Measurements from ENCODE around the gene ANAPC4. TPM values are rescaled to one million over a fixed set of nuclear protein-coding genes. Genes with fewer than 3 reads are reported as not detected.

The ANAPC4 gene
- polyA plus RNA-seq, 1 donor, result 37.7 TPM

- Histone ChIP-seq H3K36me3 (ENCODE audit: control insufficient read depth, insufficient read depth, low read length) (no peaks in the 10 kb centered on the region), H3K9me3 (ENCODE audit: control insufficient read depth, low read depth, low read length) (no peaks in the 10 kb centered on the region), H3K4me3 (ENCODE audit: low read length) (no peak overlapping the region), H3K4me1 (ENCODE audit: control insufficient read depth, insufficient read depth, low read length) (no peaks in the 10 kb centered on the region), H3K27me3 (ENCODE audit: control insufficient read depth, insufficient read depth, low read length) (no peaks in the 10 kb centered on the region), H3K27ac (ENCODE audit: low read length) (no peak overlapping the region)
- no CpG with 5 or more reads among the region's 5 CpGs for WGBS (ENCODE audit: insufficient coverage, low lambda C conversion rate)
- DNase-seq, result no peak
Measured at GRCh38 chr4:25430630-25431029, 53.6 kb downstream of the ANAPC4 start.

DNA sequence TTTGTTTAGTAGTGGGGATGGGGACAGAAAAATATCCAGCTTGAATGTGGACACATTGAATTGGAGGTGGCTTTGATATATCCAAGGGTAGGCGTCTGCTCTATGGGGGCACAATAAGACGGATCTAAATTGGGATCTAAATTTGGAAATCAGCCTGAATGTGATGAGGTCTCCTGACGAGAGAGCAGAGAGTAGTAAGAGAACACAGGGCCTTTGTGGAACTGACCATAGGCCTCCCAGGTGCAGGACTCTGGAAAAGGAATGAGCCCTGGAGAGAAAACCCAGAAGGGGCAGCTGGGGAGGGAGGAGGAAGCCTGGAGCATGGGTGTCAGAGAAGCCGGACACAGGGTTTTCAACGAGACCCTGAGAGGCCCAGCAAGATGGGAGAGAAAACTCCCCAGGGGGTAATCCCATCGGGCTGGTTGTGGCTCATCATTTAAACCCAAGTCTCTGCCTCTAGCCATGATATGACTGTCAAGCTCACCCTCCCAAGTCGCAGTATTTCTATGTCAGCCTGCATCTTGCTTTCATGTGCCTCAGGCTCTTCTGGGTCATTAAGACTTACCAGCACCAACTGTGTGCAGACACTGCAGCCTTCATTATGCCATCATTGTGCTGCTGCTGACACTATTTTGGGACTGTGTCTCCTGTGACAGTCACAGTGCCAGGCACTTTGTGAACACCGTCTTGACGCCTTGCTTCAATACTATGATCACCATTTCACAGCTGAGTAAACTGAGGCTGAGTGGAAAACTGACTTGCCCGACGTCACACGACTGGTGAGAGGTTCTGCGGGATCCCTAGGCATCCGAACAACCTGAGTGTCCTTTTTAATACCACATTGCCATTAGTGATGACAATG, 57.1 kb downstream of the ANAPC4 start:
- H3K4me1 ChIP-seq (ENCODE audit: control insufficient read depth, insufficient read depth, low read length), result no peaks in the 10 kb centered on the region
- DNase-seq, result no peak
- no peaks in the 10 kb centered on the region for H3K27me3 ChIP-seq (ENCODE audit: control insufficient read depth, insufficient read depth, low read length)
- no peaks in the 10 kb centered on the region for H3K9me3 ChIP-seq (ENCODE audit: control insufficient read depth, low read depth, low read length)
- no peak overlapping the region for H3K4me3 ChIP-seq (ENCODE audit: low read length)
- no peaks in the 10 kb centered on the region for H3K36me3 ChIP-seq (ENCODE audit: control insufficient read depth, insufficient read depth, low read length)
- no peak overlapping the region for H3K27ac ChIP-seq (ENCODE audit: low read length)
- WGBS (ENCODE audit: insufficient coverage, low lambda C conversion rate), result no CpG with 5 or more reads among the region's 14 CpGs

DNA sequence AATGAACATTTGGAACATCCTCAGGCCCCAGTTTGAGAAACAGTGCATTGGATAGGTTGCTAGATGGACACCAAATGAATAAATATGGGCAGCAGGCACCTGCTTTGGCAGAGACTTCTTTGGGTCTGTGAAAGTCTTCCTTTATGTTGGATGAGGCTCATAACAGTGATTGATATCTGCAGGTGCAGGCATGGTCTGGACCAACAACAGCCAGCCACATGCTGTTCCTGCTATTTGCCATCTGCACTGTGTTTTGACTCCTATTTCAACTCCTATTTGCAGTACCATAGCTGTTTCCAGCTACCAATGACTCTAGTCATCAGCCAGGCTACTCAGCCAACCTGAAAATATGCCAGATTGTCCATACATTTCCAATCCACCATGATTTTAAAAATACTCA, 60.9 kb downstream of the ANAPC4 start:
- H3K27ac ChIP-seq (ENCODE audit: low read length), result no peak overlapping the region
- H3K27me3 ChIP-seq (ENCODE audit: control insufficient read depth, insufficient read depth, low read length), result no peaks in the 10 kb centered on the region
- H3K36me3 ChIP-seq (ENCODE audit: control insufficient read depth, insufficient read depth, low read length), result no peaks in the 10 kb centered on the region
- no peaks in the 10 kb centered on the region for H3K9me3 ChIP-seq (ENCODE audit: control insufficient read depth, low read depth, low read length)
- H3K4me3 ChIP-seq (ENCODE audit: low read length), result no peak overlapping the region
- no peaks in the 10 kb centered on the region for H3K4me1 ChIP-seq (ENCODE audit: control insufficient read depth, insufficient read depth, low read length)
- no peak for DNase-seq

GRCh38 chr4:25439918-25440477, 62.9 kb downstream of the ANAPC4 start:
- WGBS (ENCODE audit: insufficient coverage, low lambda C conversion rate), result 60% methylated on average over 1 of the region's 2 CpGs
- H3K27ac ChIP-seq (ENCODE audit: low read length), result no peak overlapping the region

DNA sequence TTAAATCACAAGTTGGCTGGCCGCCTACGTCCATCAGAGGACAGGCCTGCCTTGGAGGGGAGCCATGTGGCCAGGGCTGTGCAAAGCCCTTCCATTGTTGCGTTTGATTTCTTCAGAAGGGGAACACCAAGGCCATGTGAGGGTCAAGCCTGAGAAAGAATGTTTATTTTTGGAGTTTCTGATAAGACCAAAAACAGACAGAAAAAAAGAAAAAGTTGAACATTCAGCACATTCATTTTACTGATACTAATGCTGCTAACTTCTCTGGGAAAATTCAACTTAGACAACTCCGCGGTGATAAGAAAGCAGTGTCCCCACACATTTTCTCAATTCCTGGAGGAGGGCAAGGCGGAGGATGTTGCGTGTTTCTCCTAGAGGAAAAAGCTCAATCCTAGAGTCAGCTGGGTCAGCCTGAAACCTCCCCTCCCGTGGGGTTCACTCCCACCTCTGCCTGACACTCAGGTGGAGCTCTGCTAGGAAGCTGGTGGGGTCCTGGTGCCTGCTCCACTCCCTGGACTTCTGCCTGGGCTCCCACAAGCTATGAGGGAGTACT, 63.5 kb downstream of the ANAPC4 start:
- DNase-seq, result no peak
- no peaks in the 10 kb centered on the region for H3K9me3 ChIP-seq (ENCODE audit: control insufficient read depth, low read depth, low read length)
- WGBS (ENCODE audit: insufficient coverage, low lambda C conversion rate), result no CpG with 5 or more reads among the region's 8 CpGs
- no peaks in the 10 kb centered on the region for H3K36me3 ChIP-seq (ENCODE audit: control insufficient read depth, insufficient read depth, low read length)
- no peak overlapping the region for H3K27ac ChIP-seq (ENCODE audit: low read length)
- no peak overlapping the region for H3K4me3 ChIP-seq (ENCODE audit: low read length)
- no peaks in the 10 kb centered on the region for H3K27me3 ChIP-seq (ENCODE audit: control insufficient read depth, insufficient read depth, low read length)
- H3K4me1 ChIP-seq (ENCODE audit: control insufficient read depth, insufficient read depth, low read length), result no peaks in the 10 kb centered on the region

More at GRCh38 chr4:25439918-25440477, 62.9 kb downstream of the ANAPC4 start:
- H3K4me1 ChIP-seq (ENCODE audit: control insufficient read depth, insufficient read depth, low read length), result no peaks in the 10 kb centered on the region
- peak; percentile 49 to 51 for DNase-seq
- H3K4me3 ChIP-seq (ENCODE audit: low read length), result no peak overlapping the region
- H3K36me3 ChIP-seq (ENCODE audit: control insufficient read depth, insufficient read depth, low read length), result no peaks in the 10 kb centered on the region
- no peaks in the 10 kb centered on the region for H3K9me3 ChIP-seq (ENCODE audit: control insufficient read depth, low read depth, low read length)
- H3K27me3 ChIP-seq (ENCODE audit: control insufficient read depth, insufficient read depth, low read length), result no peaks in the 10 kb centered on the region

- WGBS (ENCODE audit: insufficient coverage, low lambda C conversion rate), result no CpG with 5 or more reads among the region's 6 CpGs
Measured at GRCh38 chr4:25441519-25442117, 64.6 kb downstream of the ANAPC4 start.

DNA sequence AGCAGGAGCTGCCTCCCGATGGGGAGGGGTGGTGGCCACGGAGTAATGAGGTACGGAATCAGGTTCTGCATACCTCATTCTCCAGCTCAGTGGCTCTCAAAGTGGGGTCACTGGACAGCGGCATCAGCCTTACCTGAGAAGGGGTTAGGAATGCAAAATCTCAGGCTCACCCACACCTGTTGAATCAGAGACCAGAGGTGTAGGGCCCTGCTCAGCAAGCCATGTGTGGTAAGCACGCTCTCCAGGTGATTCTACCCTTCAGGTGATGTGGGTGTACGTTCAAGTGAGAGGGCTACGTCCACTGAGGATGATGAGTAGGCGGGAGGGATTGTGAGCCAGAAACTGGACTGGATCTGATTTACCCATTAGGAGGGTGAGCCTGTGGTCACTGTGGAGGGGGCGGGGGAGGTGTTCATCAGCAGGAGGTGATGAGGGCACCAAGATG, 65.8 kb downstream of the ANAPC4 start:
- Histone ChIP-seq H3K4me1 (ENCODE audit: control insufficient read depth, insufficient read depth, low read length) (no peaks in the 10 kb centered on the region), H3K9me3 (ENCODE audit: control insufficient read depth, low read depth, low read length) (no peaks in the 10 kb centered on the region), H3K27ac (ENCODE audit: low read length) (no peak overlapping the region), H3K36me3 (ENCODE audit: control insufficient read depth, insufficient read depth, low read length) (no peaks in the 10 kb centered on the region), H3K27me3 (ENCODE audit: control insufficient read depth, insufficient read depth, low read length) (no peaks in the 10 kb centered on the region), H3K4me3 (ENCODE audit: low read length) (no peak overlapping the region)
- no peak for DNase-seq
- WGBS (ENCODE audit: insufficient coverage, low lambda C conversion rate), result no CpG with 5 or more reads among the region's 9 CpGs

More at GRCh38 chr4:25441519-25442117, 64.6 kb downstream of the ANAPC4 start:
- Histone ChIP-seq H3K9me3 (ENCODE audit: control insufficient read depth, low read depth, low read length) (no peaks in the 10 kb centered on the region), H3K4me1 (ENCODE audit: control insufficient read depth, insufficient read depth, low read length) (no peaks in the 10 kb centered on the region), H3K4me3 (ENCODE audit: low read length) (no peak overlapping the region), H3K27me3 (ENCODE audit: control insufficient read depth, insufficient read depth, low read length) (no peaks in the 10 kb centered on the region), H3K27ac (ENCODE audit: low read length) (no peak overlapping the region), H3K36me3 (ENCODE audit: control insufficient read depth, insufficient read depth, low read length) (no peaks in the 10 kb centered on the region)
- peak; percentile 38 to 53 for DNase-seq

DNA sequence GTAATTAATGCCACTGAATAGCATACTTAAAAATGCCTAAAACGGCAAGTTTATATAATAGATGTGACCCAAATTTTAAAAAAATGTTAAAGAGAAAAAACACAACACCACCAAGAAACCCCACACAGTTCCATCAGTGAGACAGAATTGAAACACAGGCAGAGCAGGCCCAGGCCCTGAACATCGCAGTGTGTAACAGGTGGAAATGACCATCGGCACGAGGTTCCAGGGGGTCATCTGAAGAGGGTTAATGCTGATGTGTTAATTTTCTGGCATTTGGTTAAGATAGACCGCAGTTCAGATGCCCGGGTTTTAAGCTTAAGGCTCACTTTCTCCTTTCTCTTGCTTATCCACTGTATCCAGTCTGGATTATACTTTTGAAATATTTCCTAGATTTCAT, 66.8 kb downstream of the ANAPC4 start:
- no peaks in the 10 kb centered on the region for H3K36me3 ChIP-seq (ENCODE audit: control insufficient read depth, insufficient read depth, low read length)
- H3K4me1 ChIP-seq (ENCODE audit: control insufficient read depth, insufficient read depth, low read length), result no peaks in the 10 kb centered on the region
- DNase-seq, result no peak
- no peak overlapping the region for H3K4me3 ChIP-seq (ENCODE audit: low read length)
- WGBS (ENCODE audit: insufficient coverage, low lambda C conversion rate), result 75% methylated on average over 2 of the region's 6 CpGs
- no peaks in the 10 kb centered on the region for H3K27me3 ChIP-seq (ENCODE audit: control insufficient read depth, insufficient read depth, low read length)
- no peak overlapping the region for H3K27ac ChIP-seq (ENCODE audit: low read length)
- no peaks in the 10 kb centered on the region for H3K9me3 ChIP-seq (ENCODE audit: control insufficient read depth, low read depth, low read length)

GRCh38 chr4:25446611-25447010, 69.5 kb downstream of the ANAPC4 start:
- Histone ChIP-seq H3K36me3 (ENCODE audit: control insufficient read depth, insufficient read depth, low read length) (no peaks in the 10 kb centered on the region), H3K27ac (ENCODE audit: low read length) (no peak overlapping the region), H3K9me3 (ENCODE audit: control insufficient read depth, low read depth, low read length) (no peaks in the 10 kb centered on the region), H3K4me1 (ENCODE audit: control insufficient read depth, insufficient read depth, low read length) (no peaks in the 10 kb centered on the region), H3K4me3 (ENCODE audit: low read length) (no peak overlapping the region), H3K27me3 (ENCODE audit: control insufficient read depth, insufficient read depth, low read length) (no peaks in the 10 kb centered on the region)
- no CpG with 5 or more reads among the region's 4 CpGs for WGBS (ENCODE audit: insufficient coverage, low lambda C conversion rate)
- DNase-seq, result no peak

DNA sequence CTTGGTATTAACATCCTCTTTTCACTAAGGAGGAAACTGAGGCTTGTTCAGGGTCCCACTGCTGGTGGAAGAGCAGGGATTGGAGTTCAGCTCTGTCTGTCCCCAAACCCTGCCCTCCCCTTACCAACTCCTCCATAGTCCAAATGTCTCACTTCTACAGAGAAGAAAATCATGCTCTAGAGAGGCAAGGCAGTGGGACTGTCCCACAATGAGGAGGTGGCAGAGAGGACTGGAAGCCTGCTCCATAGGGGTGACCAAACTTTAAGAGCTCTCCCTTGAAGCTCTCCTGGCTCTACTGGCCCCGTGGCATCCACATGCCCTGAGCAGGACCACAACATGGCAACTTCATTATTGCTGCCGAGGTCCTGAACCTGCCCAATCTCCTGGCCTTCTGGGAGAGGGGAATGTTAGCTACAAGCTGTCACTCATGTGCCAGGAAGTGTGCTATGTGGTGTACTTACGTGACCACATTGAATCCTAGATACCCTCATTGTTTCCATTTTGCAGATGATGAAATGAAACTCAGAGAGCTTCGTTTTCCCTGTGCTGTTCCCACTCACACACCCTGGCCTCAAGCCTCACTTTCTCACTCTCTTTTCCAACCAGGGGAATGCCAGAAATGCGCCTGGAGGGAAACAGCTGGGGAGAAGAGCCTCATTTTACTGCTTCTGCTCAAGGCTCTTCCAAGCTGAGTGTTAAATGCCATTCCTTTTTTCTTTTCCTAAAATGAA, 71.5 kb downstream of the ANAPC4 start:
- H3K27ac ChIP-seq (ENCODE audit: low read length), result no peak overlapping the region
- no peaks in the 10 kb centered on the region for H3K36me3 ChIP-seq (ENCODE audit: control insufficient read depth, insufficient read depth, low read length)
- DNase-seq, result no peak
- H3K4me3 ChIP-seq (ENCODE audit: low read length), result no peak overlapping the region
- H3K9me3 ChIP-seq (ENCODE audit: control insufficient read depth, low read depth, low read length), result no peaks in the 10 kb centered on the region
- H3K27me3 ChIP-seq (ENCODE audit: control insufficient read depth, insufficient read depth, low read length), result no peaks in the 10 kb centered on the region
- WGBS (ENCODE audit: insufficient coverage, low lambda C conversion rate), result 60% methylated on average over 1 of the region's 5 CpGs
- H3K4me1 ChIP-seq (ENCODE audit: control insufficient read depth, insufficient read depth, low read length), result no peaks in the 10 kb centered on the region
